Measurements from ENCODE around the gene CTDNEP1.

The CTDNEP1 gene

DNA sequence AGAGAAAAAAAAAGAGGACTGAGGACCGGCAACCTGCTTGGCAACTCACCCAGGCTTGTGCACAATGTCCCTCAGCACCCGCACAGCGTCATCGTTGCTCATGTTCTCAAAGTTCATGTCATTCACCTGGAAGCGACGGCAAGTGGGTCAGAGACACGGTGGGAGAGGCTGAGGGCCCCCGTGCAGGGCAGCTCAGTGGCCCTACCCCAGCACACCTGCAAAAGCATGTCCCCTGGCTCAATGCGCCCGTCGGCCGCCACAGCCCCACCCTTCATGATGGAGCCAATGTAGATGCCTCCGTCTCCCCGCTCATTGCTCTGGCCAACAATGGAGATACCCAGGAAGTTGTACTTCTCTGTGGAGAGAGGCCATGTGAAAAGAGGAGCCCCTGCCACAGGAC, 22.6 kb downstream of the CTDNEP1 start:
- no peak for DNase-seq (ENCODE audit: low read depth)

DNA sequence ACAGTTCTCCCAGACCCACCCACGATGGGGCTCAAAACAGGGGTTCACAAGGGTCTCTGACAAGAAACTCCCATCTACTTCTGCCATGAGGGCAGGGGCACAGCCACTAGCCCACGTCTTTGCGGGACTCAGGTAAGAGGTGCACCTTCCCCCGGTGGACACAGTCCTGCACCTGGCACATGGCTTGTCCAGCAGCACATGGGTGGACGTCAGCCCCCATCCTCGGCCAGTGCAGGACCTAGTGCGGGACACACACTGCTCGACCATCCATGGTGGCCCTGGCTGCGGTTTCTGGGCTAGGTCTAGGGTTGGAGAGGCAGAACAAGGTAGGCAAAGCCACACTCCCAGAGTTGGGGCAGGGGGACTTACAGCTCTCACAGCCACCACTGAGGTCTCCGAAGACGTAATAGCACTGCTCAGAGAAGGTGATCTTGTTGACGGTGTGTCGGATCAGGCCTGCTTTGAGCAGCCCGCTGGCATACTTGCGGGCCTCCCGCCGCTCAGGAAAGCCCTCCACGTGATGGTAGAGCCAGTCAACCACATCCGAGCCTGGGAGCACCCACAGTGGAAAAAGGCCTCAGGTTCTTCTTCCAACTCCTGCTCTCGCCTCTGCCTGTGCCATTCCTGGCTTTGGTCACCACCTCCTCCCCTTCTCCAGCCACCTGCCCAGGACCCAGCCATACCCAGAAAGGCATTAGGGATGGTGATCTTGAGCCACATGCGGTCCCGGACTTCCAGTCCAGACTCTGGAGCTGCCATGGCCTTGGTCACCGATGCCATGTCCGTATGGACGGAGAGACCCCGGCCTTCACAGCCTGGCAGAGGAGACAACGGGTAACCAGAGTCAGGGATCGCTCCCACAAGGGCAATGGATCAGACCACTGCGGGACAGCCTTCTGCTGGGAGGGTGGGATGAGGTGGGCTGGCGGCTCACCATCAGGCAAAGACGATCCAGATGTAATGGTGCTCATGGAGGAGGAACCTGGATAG, 24.5 kb downstream of the CTDNEP1 start:
- no peak for DNase-seq (ENCODE audit: low read depth)

DNA sequence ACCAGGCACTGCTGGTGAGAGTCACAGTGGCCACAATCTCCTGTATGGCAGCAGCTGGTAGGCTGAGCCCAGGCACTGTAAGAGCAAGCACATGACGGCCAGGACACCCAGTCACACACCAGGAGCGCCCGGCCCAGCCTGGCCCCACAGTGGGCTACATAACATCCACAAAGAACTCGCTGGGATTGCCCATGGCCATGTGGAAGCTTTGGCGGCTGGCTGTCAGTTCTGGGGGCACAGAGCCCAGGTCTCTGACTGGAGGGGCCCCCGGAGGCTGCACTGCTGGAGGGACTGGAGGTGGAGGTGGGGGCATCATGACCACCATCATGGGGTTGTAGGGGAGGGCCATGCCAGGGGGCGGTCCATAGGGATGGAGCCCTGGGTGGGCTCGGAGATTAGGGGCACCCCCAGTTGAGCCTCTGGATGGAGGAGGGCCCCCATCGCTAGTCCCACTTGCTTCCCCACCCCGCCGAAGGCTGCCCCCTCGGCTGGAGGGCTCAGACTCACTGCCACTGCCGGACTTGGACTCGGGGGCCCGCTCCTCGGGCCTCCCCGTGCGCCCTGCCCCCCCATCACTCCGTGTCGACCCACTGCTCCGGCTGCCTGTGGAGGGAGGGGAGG, 25.7 kb downstream of the CTDNEP1 start:
- DNase-seq (ENCODE audit: low read depth), result no peak

DNA sequence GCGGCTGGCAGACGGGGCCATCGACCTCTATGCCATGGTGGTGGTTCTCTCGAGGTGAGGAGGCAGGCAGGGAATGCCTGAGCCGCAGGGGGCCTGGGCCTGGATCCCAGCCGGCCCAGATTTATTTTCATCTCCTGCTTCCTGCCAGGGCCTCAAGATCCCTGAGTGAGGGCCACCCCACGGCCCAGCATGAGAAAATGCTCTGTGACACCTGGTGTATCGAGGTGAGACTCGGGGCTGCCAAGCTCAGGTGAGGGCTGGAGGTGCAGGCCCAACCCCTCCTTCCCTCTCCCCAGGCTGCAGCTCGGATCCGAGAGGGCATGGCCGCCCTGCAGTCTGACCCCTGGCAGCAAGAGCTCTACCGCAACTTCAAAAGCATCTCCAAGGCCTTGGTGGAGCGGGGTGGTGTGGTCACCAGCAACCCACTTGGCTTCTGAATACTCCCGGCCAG, 26.8 kb downstream of the CTDNEP1 start:
- DNase-seq (ENCODE audit: low read depth), result no peak

DNA sequence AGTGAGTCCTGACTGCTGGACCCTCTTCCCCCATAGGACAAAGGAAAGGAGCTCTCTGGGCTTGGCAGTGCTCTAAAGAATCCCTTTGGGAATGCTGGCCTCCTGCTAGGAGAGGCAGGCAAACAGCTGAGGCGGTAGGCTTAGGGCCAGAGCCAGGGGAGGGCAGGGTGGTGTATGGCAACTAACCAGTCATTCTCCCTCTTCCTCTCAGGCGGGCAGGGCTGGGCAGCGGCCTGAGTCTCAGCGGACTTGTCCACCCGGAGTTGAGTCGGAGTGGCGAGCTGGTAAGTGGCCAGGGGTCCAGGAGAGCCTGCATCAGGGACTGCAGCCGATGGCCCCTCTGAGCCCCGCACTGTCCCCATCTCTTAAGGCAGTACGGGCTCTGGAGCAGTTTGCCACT, 27.4 kb downstream of the CTDNEP1 start:
- no peak for DNase-seq (ENCODE audit: low read depth)

DNA sequence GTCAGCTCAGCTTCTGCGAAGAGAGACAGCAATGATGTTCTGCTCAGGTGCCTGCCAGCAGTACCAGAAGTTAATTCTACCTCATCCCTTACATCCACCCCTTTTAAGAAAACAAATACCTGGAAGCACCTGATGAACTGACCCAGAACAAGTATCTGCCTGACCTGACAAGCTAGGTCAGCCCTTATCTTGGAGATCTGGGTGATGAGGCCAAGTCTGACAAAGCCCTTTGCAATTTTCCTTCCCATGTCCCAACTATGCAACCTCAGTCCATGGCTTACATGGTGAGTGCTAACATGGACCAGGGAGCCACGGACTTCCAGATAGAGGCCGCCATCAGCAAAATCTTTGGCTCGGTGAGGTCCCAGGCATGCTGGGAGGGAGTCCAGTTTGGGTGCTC, 28.2 kb downstream of the CTDNEP1 start:
- no peak for DNase-seq (ENCODE audit: low read depth)

DNA sequence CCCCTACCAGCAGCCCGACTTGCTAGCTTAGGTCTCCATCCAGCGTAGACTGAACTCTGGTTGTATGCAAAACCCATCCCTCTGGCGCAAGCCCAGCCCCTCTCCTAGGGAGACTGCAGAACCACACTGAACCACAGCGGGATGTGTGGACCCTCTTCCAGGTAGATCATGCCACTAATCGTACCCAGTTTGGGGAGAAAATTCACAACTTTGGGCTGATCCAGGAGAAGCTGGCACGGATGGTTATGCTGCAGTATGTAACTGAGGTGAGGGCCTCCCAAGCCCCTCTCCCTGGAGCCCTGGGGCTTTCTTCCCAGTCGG, 28.6 kb downstream of the CTDNEP1 start:
- no peak for DNase-seq (ENCODE audit: low read depth)

DNA sequence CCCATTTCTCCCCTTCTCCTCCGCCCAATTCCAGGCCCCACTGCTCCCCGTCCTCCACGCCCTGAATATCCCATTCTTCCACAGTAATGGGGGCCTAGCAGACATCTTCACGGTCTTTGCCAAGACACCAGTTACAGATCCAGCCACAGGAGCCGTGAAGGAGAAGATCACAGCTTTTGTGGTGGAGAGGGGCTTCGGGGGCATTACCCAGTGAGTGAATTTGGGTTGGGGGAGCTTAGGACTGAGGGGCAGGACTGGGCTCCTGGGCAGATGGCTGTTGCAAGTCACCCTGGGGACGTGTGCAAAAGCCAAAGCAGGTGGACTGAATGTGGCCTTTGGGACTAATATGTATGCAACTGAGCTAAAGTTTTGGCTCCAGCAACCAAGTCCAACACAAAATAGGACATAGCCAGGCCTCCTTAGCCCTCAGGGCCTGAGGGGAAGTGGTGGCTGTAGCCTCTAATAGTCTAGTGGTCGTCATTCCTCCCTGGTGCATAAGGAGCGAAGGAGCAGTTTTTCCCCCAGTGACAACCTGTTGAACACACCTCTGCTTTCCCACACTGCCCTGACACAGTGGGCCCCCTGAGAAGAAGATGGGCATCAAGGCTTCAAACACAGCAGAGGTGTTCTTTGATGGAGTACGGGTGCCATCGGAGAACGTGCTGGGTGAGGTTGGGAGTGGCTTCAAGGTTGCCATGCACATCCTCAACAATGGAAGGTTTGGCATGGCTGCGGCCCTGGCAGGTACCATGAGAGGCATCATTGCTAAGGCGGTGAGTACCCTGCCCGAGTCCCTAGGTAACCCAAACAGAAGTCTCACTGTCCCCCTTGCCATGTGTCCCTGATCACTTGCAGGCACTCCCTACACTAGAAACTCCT, 29.2 kb downstream of the CTDNEP1 start:
- no peak for DNase-seq (ENCODE audit: low read depth)

DNA sequence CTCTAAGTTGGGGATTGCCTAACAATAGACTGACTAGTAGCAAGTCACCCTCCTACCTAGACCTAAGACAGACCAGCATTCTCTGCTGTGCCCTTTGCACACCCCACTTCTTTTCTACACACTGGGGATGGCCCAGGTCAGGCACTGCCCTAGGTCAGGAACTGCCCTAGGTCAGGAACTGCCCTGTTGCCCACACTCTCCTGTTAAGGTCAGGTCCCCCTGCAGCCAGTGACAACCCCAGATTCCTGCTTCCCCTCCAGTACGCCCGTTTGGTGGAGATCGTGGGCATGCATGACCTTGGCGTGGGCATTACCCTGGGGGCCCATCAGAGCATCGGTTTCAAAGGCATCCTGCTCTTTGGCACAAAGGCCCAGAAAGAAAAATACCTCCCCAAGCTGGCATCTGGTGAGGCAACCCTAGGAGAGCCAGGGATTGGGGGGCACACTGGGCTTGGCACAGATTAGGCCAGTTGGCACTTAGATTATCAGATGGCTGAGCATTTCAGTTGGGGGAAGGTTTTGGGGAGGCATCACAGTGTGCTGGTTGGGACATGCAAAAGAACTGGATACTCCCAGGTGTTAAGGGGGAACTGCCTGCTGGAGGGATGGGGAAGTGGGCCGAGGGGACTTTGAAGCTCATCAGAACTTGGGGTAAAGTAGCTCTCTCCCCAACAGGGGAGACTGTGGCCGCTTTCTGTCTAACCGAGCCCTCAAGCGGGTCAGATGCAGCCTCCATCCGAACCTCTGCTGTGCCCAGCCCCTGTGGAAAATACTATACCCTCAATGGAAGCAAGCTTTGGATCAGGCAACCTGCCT, 30.0 kb downstream of the CTDNEP1 start:
- DNase-seq (ENCODE audit: low read depth), result no peak

DNA sequence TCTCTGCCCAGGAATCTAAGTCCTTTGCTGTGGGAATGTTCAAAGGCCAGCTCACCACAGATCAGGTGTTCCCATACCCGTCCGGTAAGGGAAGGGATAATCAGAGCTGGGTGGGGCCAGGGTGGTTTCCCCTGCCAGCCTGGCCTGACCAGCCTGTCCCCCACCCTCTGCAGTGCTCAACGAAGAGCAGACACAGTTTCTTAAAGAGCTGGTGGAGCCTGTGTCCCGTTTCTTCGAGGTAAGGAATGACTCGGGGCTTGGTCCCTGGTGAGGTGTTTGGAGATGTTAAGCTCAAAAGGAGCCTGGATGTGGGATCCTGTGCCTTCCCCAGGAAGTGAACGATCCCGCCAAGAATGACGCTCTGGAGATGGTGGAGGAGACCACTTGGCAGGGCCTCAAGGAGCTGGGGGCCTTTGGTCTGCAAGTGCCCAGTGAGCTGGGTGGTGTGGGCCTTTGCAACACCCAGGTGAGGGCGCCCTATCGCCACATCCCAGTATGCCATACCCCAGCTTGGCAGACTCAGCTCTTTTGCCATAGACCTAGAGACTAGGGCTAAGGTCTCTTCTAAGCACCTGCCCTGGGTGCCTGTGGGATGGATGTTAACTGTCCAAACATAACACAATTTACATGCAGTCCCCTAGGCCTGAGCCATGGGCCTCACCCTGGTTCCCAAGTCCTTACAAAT, 30.8 kb downstream of the CTDNEP1 start:
- no peak for DNase-seq (ENCODE audit: low read depth)

DNA sequence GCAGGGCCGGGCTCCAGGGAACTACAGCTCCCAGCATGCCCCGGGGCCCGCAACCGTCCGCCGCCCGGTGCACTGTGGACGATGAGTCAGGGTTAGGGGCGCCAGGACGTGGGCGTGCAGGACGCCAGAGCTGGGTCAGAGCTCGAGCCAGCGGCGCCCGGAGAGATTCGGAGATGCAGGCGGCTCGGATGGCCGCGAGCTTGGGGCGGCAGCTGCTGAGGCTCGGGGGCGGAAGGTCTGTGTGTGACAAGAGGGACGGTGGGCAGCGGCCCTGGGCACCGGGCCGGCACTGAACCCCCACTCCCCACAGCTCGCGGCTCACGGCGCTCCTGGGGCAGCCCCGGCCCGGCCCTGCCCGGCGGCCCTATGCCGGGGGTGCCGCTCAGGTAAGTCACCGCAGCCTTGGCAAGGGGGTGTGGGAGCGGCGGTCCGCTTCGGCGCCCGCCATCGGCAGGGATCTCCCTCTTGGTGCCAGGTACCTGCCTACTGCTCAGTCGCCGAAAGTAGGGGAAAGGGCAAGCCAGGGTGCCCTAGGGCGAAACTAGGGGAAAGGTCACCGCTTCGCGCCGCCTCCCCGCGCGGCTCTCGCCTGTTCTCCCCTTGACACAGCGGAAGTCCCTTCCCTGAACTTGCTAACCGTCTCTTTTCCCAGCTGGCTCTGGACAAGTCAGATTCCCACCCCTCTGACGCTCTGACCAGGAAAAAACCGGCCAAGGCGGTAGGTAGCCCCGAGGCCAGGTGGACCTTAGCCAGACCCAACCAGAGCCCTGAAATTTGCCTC, 31.5 kb downstream of the CTDNEP1 start, which contains the start of the genes ACADVL and DLG4:
Gene ACADVL, plus strand, starts transcription at position 127 of the 781 bp plus-strand sequence. Its CDS starts 47 bp downstream, at position 174.
Gene DLG4, minus strand, starts transcription at position 25 of the 781 bp plus-strand sequence.
- peak; percentile 63 for DNase-seq (ENCODE audit: low read depth)

DNA sequence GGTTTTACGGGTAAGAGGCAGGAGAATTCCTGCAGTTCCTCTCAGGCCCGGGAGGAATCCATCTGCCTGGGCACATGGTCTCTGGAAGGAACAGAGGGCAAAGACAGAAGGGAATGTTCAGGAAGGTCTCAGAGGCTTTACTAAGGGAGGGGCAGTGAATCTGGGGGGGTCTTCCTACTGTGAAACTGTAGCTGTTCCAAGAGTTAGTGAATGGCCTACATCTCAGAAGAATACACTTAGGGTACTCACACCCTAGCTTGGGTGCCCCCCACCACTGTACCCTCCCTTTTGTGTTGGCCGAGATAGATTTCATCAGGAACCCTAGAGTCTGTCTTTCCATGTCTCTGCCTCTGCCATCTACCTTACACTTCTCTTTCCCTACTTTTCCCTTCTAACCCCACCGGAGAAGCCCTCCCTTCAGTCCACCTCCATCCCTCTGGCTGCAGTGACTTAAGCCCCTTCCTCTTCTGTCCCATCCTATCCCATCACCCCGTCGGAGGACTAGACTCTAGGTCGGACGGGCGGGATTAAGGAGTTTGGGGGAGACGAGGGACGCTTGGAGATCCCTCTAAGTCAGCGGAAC, 32.2 kb downstream of the CTDNEP1 start:
- no peak for DNase-seq (ENCODE audit: low read depth)

DNA sequence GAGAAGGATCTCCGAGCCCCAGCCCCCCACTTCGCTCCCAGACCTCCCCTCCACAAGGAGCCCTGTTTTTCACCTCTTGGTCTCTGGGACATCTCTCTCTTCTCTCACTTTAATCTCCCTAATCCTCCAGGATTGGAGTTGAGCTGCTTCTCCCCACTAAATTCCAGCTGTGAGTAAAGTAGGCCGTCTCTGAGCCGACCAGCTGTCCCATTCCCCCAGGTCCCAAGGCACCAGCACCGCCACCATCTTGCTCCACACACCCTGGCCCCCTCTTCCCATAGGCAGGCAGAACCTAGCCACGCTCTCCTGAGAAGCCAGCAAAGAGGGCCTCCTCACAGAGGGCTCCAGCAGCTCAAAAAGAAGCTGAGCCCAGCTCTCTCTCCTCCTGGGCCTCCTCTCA, 32.8 kb downstream of the CTDNEP1 start:
- no peak for DNase-seq (ENCODE audit: low read depth)

DNA sequence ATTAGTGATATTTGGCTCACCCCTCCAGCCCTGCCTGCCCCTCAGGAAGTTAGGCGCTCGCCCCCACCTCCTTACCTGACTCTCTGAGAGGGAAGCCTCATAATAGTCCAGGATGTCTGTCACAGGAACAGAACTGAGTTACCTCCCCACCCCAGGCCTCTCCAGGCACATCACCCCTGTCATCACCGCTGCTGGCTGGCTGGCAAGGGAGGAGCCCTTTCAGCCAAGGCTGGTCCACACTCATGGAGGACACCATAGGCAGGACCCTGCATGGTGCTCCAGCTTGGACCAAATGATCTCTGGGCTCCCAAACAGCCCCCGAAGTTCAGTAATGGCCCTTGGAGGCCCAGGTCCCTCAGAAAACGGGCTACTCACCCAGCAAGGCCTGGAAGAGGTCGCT, 33.4 kb downstream of the CTDNEP1 start:
- no peak for DNase-seq (ENCODE audit: low read depth)

DNA sequence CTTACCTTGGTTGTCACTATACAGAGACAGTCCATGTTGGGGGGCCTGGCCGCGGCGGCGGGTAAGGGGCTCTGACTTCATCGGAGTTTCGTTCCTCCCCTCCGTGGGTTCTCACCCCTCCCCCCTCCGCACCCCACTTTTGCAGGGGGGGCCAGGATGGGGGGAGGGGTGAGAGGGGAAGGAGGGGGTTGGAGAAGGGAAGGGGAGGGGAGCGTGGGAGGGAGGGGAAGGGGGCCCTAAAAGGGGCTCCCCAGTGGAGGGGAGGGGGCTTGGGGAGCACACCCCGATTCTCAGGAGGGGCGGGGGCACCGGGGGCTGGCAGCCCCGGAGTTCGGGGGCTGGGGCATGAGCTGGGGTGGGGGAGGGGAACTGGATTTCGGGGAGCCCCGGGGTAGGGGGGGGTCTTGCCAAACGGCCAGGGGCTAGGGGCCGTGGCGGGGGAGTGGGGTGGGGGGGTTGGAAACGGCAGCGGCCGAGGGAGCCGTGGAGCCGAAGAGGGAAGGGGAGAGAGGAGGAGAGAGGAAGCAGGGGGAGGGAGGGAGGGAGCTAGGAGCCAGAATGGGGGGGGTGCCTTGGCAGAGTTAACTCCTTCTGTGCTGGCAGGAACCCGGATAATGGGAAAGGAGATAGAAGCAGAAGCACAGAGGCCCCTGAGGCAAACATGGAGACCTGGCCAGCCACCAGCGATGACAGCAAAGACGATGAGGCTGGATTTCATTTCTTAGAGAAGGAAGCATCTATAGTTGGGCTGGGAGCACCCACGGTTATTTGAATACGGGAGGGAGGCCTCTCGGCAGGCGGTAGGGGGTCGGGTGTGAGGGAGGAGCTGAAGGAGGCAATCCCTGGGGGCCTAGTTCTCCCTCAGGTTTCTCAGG, 34.2 kb downstream of the CTDNEP1 start:
- no peak for DNase-seq (ENCODE audit: low read depth)

DNA sequence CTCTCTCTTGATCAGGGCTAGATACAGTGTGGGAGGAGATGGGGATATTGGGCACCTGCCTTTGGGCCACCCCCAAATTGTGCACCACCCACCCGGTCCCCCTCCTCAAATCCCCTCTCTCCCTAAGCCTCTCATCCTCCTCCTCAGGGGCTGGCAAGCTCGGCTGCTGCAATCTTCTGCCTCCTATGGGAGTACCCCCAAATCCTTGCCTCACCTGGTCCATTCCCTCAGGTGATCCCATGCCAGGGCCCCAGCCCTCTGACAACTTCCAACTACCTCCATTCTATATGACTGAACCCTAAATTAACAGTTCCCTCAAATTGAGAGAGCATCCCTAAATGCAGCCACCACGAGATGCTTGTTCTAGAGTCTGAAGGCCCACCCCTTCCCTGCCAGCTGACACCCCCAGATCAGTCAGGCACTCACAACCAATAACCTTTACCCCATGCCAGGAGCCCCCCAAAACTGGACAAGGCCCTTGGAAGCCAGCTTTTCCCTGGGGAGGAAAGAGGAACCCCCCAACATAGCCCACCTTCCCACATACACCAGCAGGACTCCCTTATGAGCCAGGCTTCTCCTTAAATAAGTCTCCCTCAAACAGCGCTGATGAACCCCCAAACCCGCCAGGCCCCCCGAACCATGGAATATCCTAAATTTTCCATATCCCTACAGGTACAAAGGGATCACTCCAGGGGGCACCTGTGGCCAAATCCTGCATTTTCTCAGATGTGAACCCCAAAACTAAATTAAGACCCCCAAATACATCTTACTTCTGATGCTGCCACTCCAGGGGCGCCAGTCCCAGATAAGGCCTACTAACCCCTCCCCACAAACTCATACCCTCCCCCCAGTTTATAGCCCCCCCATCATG, 35.1 kb downstream of the CTDNEP1 start:
- DNase-seq (ENCODE audit: low read depth), result no peak

DNA sequence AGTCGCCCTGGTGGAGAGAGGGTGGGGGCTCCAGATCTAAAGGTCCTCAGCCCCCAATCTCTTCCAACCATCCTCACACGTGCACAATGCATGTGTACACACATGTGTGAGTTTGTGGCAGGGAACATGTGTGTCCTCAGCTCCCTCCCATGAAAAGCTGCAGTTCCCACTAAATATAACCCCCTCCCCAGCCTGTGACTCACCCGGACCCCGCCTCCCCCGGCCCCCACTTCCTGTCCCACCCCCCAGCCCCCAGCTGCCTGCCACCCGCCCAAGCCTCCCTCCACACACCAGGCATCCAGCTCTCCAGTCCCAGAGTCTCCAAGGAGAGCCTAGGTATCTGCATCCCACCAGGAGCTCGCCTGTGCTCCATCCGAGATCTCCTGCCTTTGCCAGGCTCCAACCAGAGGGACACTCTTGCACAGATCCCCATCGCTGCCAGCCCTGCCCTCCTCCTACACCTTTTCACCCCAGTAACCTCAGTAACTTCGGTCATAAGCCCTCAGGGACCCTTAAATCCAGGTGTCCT, 35.8 kb downstream of the CTDNEP1 start:
- no peak for DNase-seq (ENCODE audit: low read depth)

All from stimulated activated CD8-positive, alpha-beta memory T cell treated with anti-CD3 and anti-CD28 coated beads, Interleukin-15, amount 100 ng/mL, for 1 hour (primary cell).